ENCODE measurements around the gene PROZ.
"Not testable (repeated sequence)": the region's sequence is repeated elsewhere in the genome, so short reads cannot be mapped to it uniquely, and the experiment has no call there.

Gene PROZ

GRCh38 chr13:113157929-113158747 is at the start of gene PROZ:
TSS of gene PROZ (plus strand) at chr13:113158648. CDS start at chr13:113158661, 13 bp downstream.
- no peaks in the 10 kb centered on the region for H3K27me3 ChIP-seq (ENCODE audit: control insufficient read depth, insufficient read depth, low read length)
- no CpG with 5 or more reads among the region's 16 CpGs for WGBS (ENCODE audit: insufficient coverage, insufficient read length)
- no peak within 1 kb of the TSS for H3K4me3 ChIP-seq (ENCODE audit: low read length)
- no peak within 1 kb of the TSS for H3K27ac ChIP-seq (ENCODE audit: low read length)
- H3K36me3 ChIP-seq (ENCODE audit: control insufficient read depth, insufficient read depth, low read length): no peaks in the 10 kb centered on the region
- H3K9me3 ChIP-seq (ENCODE audit: control insufficient read depth, insufficient read depth, low read length): no peaks in the 10 kb centered on the region
- DNase-seq (ENCODE audit: low read depth, low spot score): no peak
- peaks cover 8% of the 10 kb centered on the region for H3K4me1 ChIP-seq (ENCODE audit: control insufficient read depth, insufficient read depth, low read length)

- no peak for DNase-seq (ENCODE audit: low read depth, low spot score)
- no peak overlapping the region for H3K27ac ChIP-seq (ENCODE audit: low read length)
- no peaks in the 10 kb centered on the region for H3K9me3 ChIP-seq (ENCODE audit: control insufficient read depth, insufficient read depth, low read length)
- H3K36me3 ChIP-seq (ENCODE audit: control insufficient read depth, insufficient read depth, low read length): no peaks in the 10 kb centered on the region; the same call in 1 of the 2 replicates
- WGBS (ENCODE audit: insufficient coverage, insufficient read length): no CpG with 5 or more reads among the region's 73 CpGs
- H3K4me3 ChIP-seq (ENCODE audit: low read length): peak overlapping the region; percentile 33; the same call in 1 of the 2 replicates
- peaks cover 26% of the 10 kb centered on the region; the same call in 1 of the 2 replicates for H3K27me3 ChIP-seq (ENCODE audit: control insufficient read depth, insufficient read depth, low read length)
- H3K4me1 ChIP-seq (ENCODE audit: control insufficient read depth, insufficient read depth, low read length): peaks cover 12% of the 10 kb centered on the region
These were observed 49.0 kb upstream of the PROZ start for GRCh38 chr13:113109151-113110047.

GRCh38 chr13:113110048-113110851 is 48.2 kb upstream of the PROZ start:
- H3K9me3 ChIP-seq (ENCODE audit: control insufficient read depth, insufficient read depth, low read length): no peaks in the 10 kb centered on the region
- DNase-seq (ENCODE audit: low read depth, low spot score): no peak
- H3K36me3 ChIP-seq (ENCODE audit: control insufficient read depth, insufficient read depth, low read length): peaks cover 3% of the 10 kb centered on the region; the same call in 1 of the 2 replicates
- peaks cover 26% of the 10 kb centered on the region; the same call in 1 of the 2 replicates for H3K27me3 ChIP-seq (ENCODE audit: control insufficient read depth, insufficient read depth, low read length)
- H3K27ac ChIP-seq (ENCODE audit: low read length): no peak overlapping the region
- peak overlapping the region; percentile 33; the same call in 1 of the 2 replicates for H3K4me3 ChIP-seq (ENCODE audit: low read length)
- H3K4me1 ChIP-seq (ENCODE audit: control insufficient read depth, insufficient read depth, low read length): peaks cover 12% of the 10 kb centered on the region
- WGBS (ENCODE audit: insufficient coverage, insufficient read length): no CpG with 5 or more reads among the region's 99 CpGs

GRCh38 chr13:113110852-113111315 is 47.6 kb upstream of the PROZ start:
- peaks cover 26% of the 10 kb centered on the region; the same call in 1 of the 2 replicates for H3K27me3 ChIP-seq (ENCODE audit: control insufficient read depth, insufficient read depth, low read length)
- H3K4me3 ChIP-seq (ENCODE audit: low read length): peak overlapping the region; percentile 33; the same call in 1 of the 2 replicates
- peaks cover 3% of the 10 kb centered on the region; the same call in 1 of the 2 replicates for H3K36me3 ChIP-seq (ENCODE audit: control insufficient read depth, insufficient read depth, low read length)
- H3K4me1 ChIP-seq (ENCODE audit: control insufficient read depth, insufficient read depth, low read length): peaks cover 9% of the 10 kb centered on the region
- H3K9me3 ChIP-seq (ENCODE audit: control insufficient read depth, insufficient read depth, low read length): no peaks in the 10 kb centered on the region
- H3K27ac ChIP-seq (ENCODE audit: low read length): no peak overlapping the region
- WGBS (ENCODE audit: insufficient coverage, insufficient read length): no CpG with 5 or more reads among the region's 49 CpGs
- DNase-seq (ENCODE audit: low read depth, low spot score): no peak

GRCh38 chr13:113111821-113112220 is 46.6 kb upstream of the PROZ start:
- no CpG with 5 or more reads among the region's 5 CpGs for WGBS (ENCODE audit: insufficient coverage, insufficient read length)
- H3K27ac ChIP-seq (ENCODE audit: low read length); H3K4me3 ChIP-seq (ENCODE audit: low read length); DNase-seq (ENCODE audit: low read depth, low spot score); H3K9me3 ChIP-seq (ENCODE audit: control insufficient read depth, insufficient read depth, low read length); H3K4me1 ChIP-seq (ENCODE audit: control insufficient read depth, insufficient read depth, low read length); H3K36me3 ChIP-seq (ENCODE audit: control insufficient read depth, insufficient read depth, low read length): not testable (repeated sequence)
- H3K27me3 ChIP-seq (ENCODE audit: control insufficient read depth, insufficient read depth, low read length): peaks cover 26% of the 10 kb centered on the region; the same call in 1 of the 2 replicates

- not testable (repeated sequence) for H3K4me3 ChIP-seq (ENCODE audit: low read length); DNase-seq (ENCODE audit: low read depth, low spot score); H3K27ac ChIP-seq (ENCODE audit: low read length); H3K4me1 ChIP-seq (ENCODE audit: control insufficient read depth, insufficient read depth, low read length); H3K9me3 ChIP-seq (ENCODE audit: control insufficient read depth, insufficient read depth, low read length); H3K36me3 ChIP-seq (ENCODE audit: control insufficient read depth, insufficient read depth, low read length)
- peaks cover 26% of the 10 kb centered on the region; the same call in 1 of the 2 replicates for H3K27me3 ChIP-seq (ENCODE audit: control insufficient read depth, insufficient read depth, low read length)
- WGBS (ENCODE audit: insufficient coverage, insufficient read length): no CpG with 5 or more reads among the region's 1 CpG
These were observed 46.0 kb upstream of the PROZ start for GRCh38 chr13:113112475-113112874.

- no peak overlapping the region for H3K27ac ChIP-seq (ENCODE audit: low read length)
- H3K4me1 ChIP-seq (ENCODE audit: control insufficient read depth, insufficient read depth, low read length): peaks cover 5% of the 10 kb centered on the region; the same call in 1 of the 2 replicates
- H3K9me3 ChIP-seq (ENCODE audit: control insufficient read depth, insufficient read depth, low read length): no peaks in the 10 kb centered on the region
- DNase-seq (ENCODE audit: low read depth, low spot score): no peak
- peaks cover 3% of the 10 kb centered on the region; the same call in 1 of the 2 replicates for H3K36me3 ChIP-seq (ENCODE audit: control insufficient read depth, insufficient read depth, low read length)
- WGBS (ENCODE audit: insufficient coverage, insufficient read length): no CpG with 5 or more reads among the region's 9 CpGs
- H3K27me3 ChIP-seq (ENCODE audit: control insufficient read depth, insufficient read depth, low read length): peaks cover 26% of the 10 kb centered on the region; the same call in 1 of the 2 replicates
- H3K4me3 ChIP-seq (ENCODE audit: low read length): no peak overlapping the region
These were observed 45.3 kb upstream of the PROZ start for GRCh38 chr13:113112893-113113845.

- H3K36me3 ChIP-seq (ENCODE audit: control insufficient read depth, insufficient read depth, low read length): peaks cover 3% of the 10 kb centered on the region; the same call in 1 of the 2 replicates
- H3K9me3 ChIP-seq (ENCODE audit: control insufficient read depth, insufficient read depth, low read length): no peaks in the 10 kb centered on the region
- DNase-seq (ENCODE audit: low read depth, low spot score): no peak
- peaks cover 26% of the 10 kb centered on the region; the same call in 1 of the 2 replicates for H3K27me3 ChIP-seq (ENCODE audit: control insufficient read depth, insufficient read depth, low read length)
- no peak overlapping the region for H3K4me3 ChIP-seq (ENCODE audit: low read length)
- no CpG with 5 or more reads among the region's 8 CpGs for WGBS (ENCODE audit: insufficient coverage, insufficient read length)
- H3K4me1 ChIP-seq (ENCODE audit: control insufficient read depth, insufficient read depth, low read length): peaks cover 5% of the 10 kb centered on the region; the same call in 1 of the 2 replicates
- no peak overlapping the region for H3K27ac ChIP-seq (ENCODE audit: low read length)
These were observed 44.6 kb upstream of the PROZ start for GRCh38 chr13:113113846-113114271.
